ENCODE results near the gene FERMT2. TPM values are rescaled to one million over a fixed set of nuclear protein-coding genes. Genes with fewer than 3 reads are reported as not detected.
A peak's percentile ranks its signal among the peaks of the same experiment; 100 is the strongest.

Gene FERMT2
- total and polyA plus RNA-seq, 4 donors: 33.2 to 170 (median 66.6) TPM

DNA sequence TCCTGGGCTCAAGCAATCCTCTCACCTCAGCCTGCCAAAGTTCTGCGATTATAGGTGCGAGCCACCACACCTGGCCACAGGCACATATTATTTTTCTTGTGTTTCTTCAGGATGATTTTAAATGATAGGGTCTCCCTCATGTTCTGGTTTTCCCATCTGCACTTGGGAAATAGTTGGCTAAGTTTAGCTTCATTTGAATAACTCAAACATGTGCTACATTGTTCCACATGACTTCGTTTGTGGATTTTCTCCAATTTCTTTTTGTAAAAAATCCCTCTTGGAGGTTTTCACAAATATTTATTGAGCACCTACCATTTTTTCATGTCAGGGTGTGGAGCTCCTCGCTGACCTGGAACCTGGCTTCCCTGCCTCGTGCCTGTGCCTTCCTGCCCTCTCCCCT is 104.3 kb downstream of the FERMT2 start:
- Histone ChIP-seq H3K9ac (ENCODE audit: insufficient read depth in 1 of 2, low read length in 2 of 2) (no peak overlapping the region), H3K4me1 (ENCODE audit: control insufficient read depth in 5 of 5, insufficient read depth in 5 of 5, low read length in 5 of 5) (peaks cover 0 to 11% (median 7%) of the 10 kb centered on the region in 5 donors), H3K36me3 (ENCODE audit: control insufficient read depth in 4 of 4, insufficient read depth in 4 of 4, low read length in 4 of 4) (no peaks in the 10 kb centered on the region), H3K27me3 (ENCODE audit: control insufficient read depth in 3 of 3, insufficient read depth in 3 of 3, low read length in 2 of 3) (no peaks in the 10 kb centered on the region), H3K9me3 (ENCODE audit: control insufficient read depth in 4 of 4, insufficient read depth in 3 of 4, low read length in 3 of 4) (no peaks in the 10 kb centered on the region), H3K27ac (ENCODE audit: low read depth in 1 of 2, low read length in 1 of 2) (peak overlapping the region in 1 of 2 donors; percentile 40), H3K4me3 (no peak overlapping the region)
- ATAC-seq (ENCODE audit: insufficient read depth, low FRiP score): no peak
- 68 to 84% methylated on average over 5 of the region's 5 CpGs for WGBS, 2 donors
- TF ChIP-seq, protein P1, sequence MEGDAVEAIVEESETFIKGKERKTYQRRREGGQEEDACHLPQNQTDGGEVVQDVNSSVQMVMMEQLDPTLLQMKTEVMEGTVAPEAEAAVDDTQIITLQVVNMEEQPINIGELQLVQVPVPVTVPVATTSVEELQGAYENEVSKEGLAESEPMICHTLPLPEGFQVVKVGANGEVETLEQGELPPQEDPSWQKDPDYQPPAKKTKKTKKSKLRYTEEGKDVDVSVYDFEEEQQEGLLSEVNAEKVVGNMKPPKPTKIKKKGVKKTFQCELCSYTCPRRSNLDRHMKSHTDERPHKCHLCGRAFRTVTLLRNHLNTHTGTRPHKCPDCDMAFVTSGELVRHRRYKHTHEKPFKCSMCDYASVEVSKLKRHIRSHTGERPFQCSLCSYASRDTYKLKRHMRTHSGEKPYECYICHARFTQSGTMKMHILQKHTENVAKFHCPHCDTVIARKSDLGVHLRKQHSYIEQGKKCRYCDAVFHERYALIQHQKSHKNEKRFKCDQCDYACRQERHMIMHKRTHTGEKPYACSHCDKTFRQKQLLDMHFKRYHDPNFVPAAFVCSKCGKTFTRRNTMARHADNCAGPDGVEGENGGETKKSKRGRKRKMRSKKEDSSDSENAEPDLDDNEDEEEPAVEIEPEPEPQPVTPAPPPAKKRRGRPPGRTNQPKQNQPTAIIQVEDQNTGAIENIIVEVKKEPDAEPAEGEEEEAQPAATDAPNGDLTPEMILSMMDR (IDR thresholded peaks at IDR 0.05; ENCODE audit: control extremely low read depth, extremely low read depth): no peak
- DNase-seq: no peak

DNA sequence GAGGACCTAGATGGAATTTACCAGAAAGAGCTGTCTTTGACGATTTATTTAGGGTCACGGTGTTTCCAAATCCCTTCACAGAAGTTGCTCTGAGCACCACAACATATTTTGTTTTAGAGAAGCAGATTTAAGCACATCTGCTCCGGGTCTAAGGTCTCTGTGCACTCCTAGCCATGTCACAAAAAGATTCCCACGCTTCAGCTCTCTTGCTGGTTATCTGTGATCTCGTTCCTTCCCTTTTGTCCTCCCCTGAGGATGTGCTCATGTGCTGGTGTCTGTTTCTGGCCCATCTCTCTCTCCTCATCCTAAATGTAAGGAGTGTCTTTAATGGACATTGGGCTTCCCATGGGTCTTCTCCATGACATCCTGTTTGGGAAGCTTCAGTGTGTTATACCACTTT is 105.8 kb downstream of the FERMT2 start:
- Histone ChIP-seq H3K4me1 (ENCODE audit: control insufficient read depth in 5 of 5, insufficient read depth in 5 of 5, low read length in 5 of 5) (peaks cover 3 to 11% (median 7%) of the 10 kb centered on the region in 5 donors), H3K36me3 (ENCODE audit: control insufficient read depth in 4 of 4, insufficient read depth in 4 of 4, low read length in 4 of 4) (no peaks in the 10 kb centered on the region), H3K9me3 (ENCODE audit: control insufficient read depth in 4 of 4, insufficient read depth in 3 of 4, low read length in 3 of 4) (no peaks in the 10 kb centered on the region), H3K4me3 (no peak overlapping the region), H3K27ac (ENCODE audit: low read depth in 1 of 2, low read length in 1 of 2) (peak overlapping the region; percentile 18 to 67), H3K9ac (ENCODE audit: insufficient read depth in 1 of 2, low read length in 2 of 2) (no peak overlapping the region), H3K27me3 (ENCODE audit: control insufficient read depth in 3 of 3, insufficient read depth in 3 of 3, low read length in 2 of 3) (no peaks in the 10 kb centered on the region)
- peak in 1 of 3 donors; percentile 58 for DNase-seq
- peak; percentile 24 for ATAC-seq (ENCODE audit: insufficient read depth, low FRiP score)
- TF ChIP-seq, protein P1 (IDR thresholded peaks at IDR 0.05; ENCODE audit: control extremely low read depth, extremely low read depth): no peak
- 76 to 88% methylated on average over 5 of the region's 5 CpGs for WGBS, 2 donors

DNA sequence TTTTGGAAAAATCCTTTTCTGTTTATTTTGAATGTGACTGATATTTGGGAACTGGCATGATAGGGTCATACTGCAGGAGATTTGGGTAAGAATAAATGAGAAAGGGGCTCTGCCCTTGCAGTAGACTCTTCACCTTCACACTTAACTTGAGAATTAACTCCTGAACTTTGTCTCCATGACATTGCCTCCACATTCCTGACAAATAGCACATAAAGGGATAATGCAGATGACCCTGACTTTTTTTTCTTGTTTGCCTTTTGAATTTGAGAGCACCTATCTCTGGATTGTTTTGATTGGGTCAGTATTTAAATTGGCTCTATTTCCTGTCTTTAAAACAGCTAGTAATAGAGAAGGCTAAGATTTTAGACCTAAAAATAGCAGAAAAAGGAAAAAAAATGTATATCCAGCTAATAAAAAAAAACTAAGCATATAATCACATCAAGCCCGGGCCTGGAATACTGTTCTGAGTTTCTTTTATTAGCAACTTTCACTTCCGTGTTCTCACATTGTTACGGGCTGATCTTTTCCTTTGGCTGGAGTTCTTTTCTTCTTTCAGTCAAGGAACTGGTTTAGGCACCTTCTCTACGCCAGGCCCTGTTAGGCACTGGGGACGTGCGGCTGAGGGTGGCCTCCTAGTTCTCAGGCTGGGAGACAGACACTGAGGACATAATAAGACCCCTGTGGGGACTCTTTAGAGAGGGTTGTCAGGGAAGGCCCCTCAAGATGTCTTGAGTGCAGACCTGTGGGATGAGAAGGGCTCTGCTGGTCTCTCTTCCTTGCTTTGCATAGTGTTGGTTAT is 106.4 kb downstream of the FERMT2 start:
- Histone ChIP-seq H3K4me1 (ENCODE audit: control insufficient read depth in 5 of 5, insufficient read depth in 5 of 5, low read length in 5 of 5) (peaks cover 3 to 11% (median 7%) of the 10 kb centered on the region in 5 donors), H3K36me3 (ENCODE audit: control insufficient read depth in 4 of 4, insufficient read depth in 4 of 4, low read length in 4 of 4) (no peaks in the 10 kb centered on the region), H3K9ac (ENCODE audit: insufficient read depth in 1 of 2, low read length in 2 of 2) (peak overlapping the region in 1 of 2 donors; percentile 28), H3K9me3 (ENCODE audit: control insufficient read depth in 4 of 4, insufficient read depth in 3 of 4, low read length in 3 of 4) (no peaks in the 10 kb centered on the region), H3K27ac (ENCODE audit: low read depth in 1 of 2, low read length in 1 of 2) (peak overlapping the region; percentile 18 to 67), H3K27me3 (ENCODE audit: control insufficient read depth in 3 of 3, insufficient read depth in 3 of 3, low read length in 2 of 3) (no peaks in the 10 kb centered on the region), H3K4me3 (no peak overlapping the region)
- WGBS, 2 donors: 29 to 67% methylated on average over 6 of the region's 6 CpGs
- ATAC-seq (ENCODE audit: insufficient read depth, low FRiP score): peak; percentile 17
- peak in 1 of 3 donors; percentile 50 for DNase-seq
- TF ChIP-seq, protein P1 (IDR thresholded peaks at IDR 0.05; ENCODE audit: control extremely low read depth, extremely low read depth): no peak
